Limb (tissue), 2 donors: ENCODE data around the gene CCDC106.
A peak's percentile ranks its signal among the peaks of the same experiment; 100 is the strongest.

Experiments
- DNase-seq, 2 donors: peaks; one replicate each; pipeline ENCODE4 v3.0.0-alpha.2; 2016; ENCODE audit errors: extremely low spot score in 2 of 2

CCDC106 gene

GRCh38 chr19:55613930-55614710 lies 33.9 kb upstream of the CCDC106 start:
- no peak for DNase-seq

- no peak for DNase-seq
These were observed 33.1 kb upstream of the CCDC106 start for GRCh38 chr19:55614711-55615542.

- DNase-seq: no peak
These were observed 32.2 kb upstream of the CCDC106 start for GRCh38 chr19:55615543-55616394.

GRCh38 chr19:55616395-55616875 lies 31.6 kb upstream of the CCDC106 start:
- no peak for DNase-seq

- no peak for DNase-seq
These were observed 30.6 kb upstream of the CCDC106 start for GRCh38 chr19:55617426-55617825.

GRCh38 chr19:55618426-55618825 lies 29.6 kb upstream of the CCDC106 start:
- no peak for DNase-seq

- no peak for DNase-seq
These were observed 28.7 kb upstream of the CCDC106 start for GRCh38 chr19:55619286-55619685.

GRCh38 chr19:55620410-55621204 lies 27.4 kb upstream of the CCDC106 start:
- no peak for DNase-seq

- no peak for DNase-seq
These were observed 26.8 kb upstream of the CCDC106 start for GRCh38 chr19:55621205-55621672.

GRCh38 chr19:55621673-55622231 lies 26.3 kb upstream of the CCDC106 start:
- DNase-seq: peak in 1 of 2 donors; percentile 28

- DNase-seq: peak in 1 of 2 donors; percentile 29
These were observed 25.6 kb upstream of the CCDC106 start for GRCh38 chr19:55622242-55622969.

- DNase-seq: no peak
These were observed 24.9 kb upstream of the CCDC106 start for GRCh38 chr19:55623130-55623529.

GRCh38 chr19:55623561-55623960 lies 24.5 kb upstream of the CCDC106 start:
- DNase-seq: no peak

GRCh38 chr19:55624109-55625003 lies 23.7 kb upstream of the CCDC106 start, which contains the start of gene ZNF784:
ZNF784 (minus strand) TSS chr19:55624566; CDS start chr19:55624561, 5 bp downstream.
- peak; percentile 97 for DNase-seq

GRCh38 chr19:55625004-55625326 lies 23.0 kb upstream of the CCDC106 start:
- DNase-seq: no peak

GRCh38 chr19:55626350-55626749 lies 21.7 kb upstream of the CCDC106 start:
- DNase-seq: no peak

GRCh38 chr19:55632463-55632834 lies 15.6 kb upstream of the CCDC106 start:
- DNase-seq: peak; percentile 85 to 88

- DNase-seq: no peak
These were observed 14.2 kb upstream of the CCDC106 start for GRCh38 chr19:55633861-55634260.

GRCh38 chr19:55635334-55635717 lies 12.7 kb upstream of the CCDC106 start:
- no peak for DNase-seq
